Endothelial cell (in vitro differentiated cells): ENCODE results near the gene ANO3. TPM values are rescaled to one million over a fixed set of nuclear protein-coding genes. Genes with fewer than 3 reads are reported as not detected.

Experiments
- DNase-seq: peaks from one replicate; pipeline ENCODE4 v3.0.0; 2021; ENCODE audit warnings: low spot score
- H3K27ac Mint-ChIP-seq: one replicate; pipeline ENCODE4 v1.8.0; 2021; ENCODE audit warnings: mixed read lengths, inconsistent platforms; ENCODE audit not compliant: unreplicated experiment
- H3K27me3 Mint-ChIP-seq: one replicate; pipeline ENCODE4 v1.8.0; 2021; ENCODE audit warnings: mild to moderate bottlenecking, moderate library complexity, mixed read lengths, inconsistent platforms; ENCODE audit not compliant: unreplicated experiment
- H3K36me3 Mint-ChIP-seq: one replicate; pipeline ENCODE4 v1.8.0; 2021; ENCODE audit warnings: mild to moderate bottlenecking, low read depth, mixed read lengths, inconsistent platforms; ENCODE audit not compliant: unreplicated experiment
- H3K4me1 Mint-ChIP-seq: one replicate; pipeline ENCODE4 v1.8.0; 2021; ENCODE audit warnings: mild to moderate bottlenecking, mixed read lengths, inconsistent platforms; ENCODE audit not compliant: unreplicated experiment
- H3K4me3 Mint-ChIP-seq: one replicate; pipeline ENCODE4 v1.8.0; 2021; ENCODE audit warnings: mild to moderate bottlenecking, mixed read lengths, inconsistent platforms; ENCODE audit not compliant: unreplicated experiment
- H3K9me3 Mint-ChIP-seq: one replicate; pipeline ENCODE4 v1.8.0; 2021; ENCODE audit warnings: mixed read lengths, inconsistent platforms; ENCODE audit not compliant: unreplicated experiment
- total RNA-seq: library from RNA; stranded (reverse); fragmentation: NEBNext Ultra II Directional; extraction: Animal tissue kit (Norgen Biotek cat#: 25700); gene quantifications from one replicate; pipeline ENCODE4 v1.2.1, GENCODE V29; 2021; ENCODE audit not compliant: unreplicated experiment
- TF ChIP-seq, protein P1 (sequence below): fragments of 200-600 bp; sonication (generic); IDR thresholded peaks from one replicate; pipeline ENCODE4 v1.5.0; 2021; ENCODE audit warnings: antibody characterized with exemption; ENCODE audit not compliant: unreplicated experiment

The ANO3 gene
- total RNA-seq, 1 donor from 2014 or later: 0.36 TPM

DNA sequence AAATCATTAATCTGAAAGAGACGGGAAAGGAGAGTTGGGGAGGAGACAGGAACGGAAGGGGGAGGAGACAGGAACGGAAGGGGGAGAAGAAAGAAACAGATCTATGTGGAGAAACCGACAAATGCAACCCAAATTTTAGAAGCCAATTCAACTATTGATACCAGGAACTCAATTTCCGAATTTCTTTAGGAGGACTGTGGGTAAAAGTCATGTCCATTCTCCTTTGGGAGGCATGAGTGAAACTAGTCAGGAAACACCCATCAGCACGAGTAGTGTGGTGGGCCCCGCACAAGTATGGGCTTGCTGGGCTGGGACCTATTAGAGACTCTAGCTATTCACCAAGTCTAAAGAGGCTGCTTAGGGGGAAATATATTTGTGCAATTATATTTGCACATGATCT, 18.1 kb downstream of the ANO3 start:
- no peaks in the 10 kb centered on the region for H3K36me3 Mint-ChIP-seq
- H3K9me3 Mint-ChIP-seq: no peaks in the 10 kb centered on the region
- H3K27me3 Mint-ChIP-seq: peaks cover 2% of the 10 kb centered on the region
- H3K4me3 Mint-ChIP-seq: no peak overlapping the region
- TF ChIP-seq, protein P1, sequence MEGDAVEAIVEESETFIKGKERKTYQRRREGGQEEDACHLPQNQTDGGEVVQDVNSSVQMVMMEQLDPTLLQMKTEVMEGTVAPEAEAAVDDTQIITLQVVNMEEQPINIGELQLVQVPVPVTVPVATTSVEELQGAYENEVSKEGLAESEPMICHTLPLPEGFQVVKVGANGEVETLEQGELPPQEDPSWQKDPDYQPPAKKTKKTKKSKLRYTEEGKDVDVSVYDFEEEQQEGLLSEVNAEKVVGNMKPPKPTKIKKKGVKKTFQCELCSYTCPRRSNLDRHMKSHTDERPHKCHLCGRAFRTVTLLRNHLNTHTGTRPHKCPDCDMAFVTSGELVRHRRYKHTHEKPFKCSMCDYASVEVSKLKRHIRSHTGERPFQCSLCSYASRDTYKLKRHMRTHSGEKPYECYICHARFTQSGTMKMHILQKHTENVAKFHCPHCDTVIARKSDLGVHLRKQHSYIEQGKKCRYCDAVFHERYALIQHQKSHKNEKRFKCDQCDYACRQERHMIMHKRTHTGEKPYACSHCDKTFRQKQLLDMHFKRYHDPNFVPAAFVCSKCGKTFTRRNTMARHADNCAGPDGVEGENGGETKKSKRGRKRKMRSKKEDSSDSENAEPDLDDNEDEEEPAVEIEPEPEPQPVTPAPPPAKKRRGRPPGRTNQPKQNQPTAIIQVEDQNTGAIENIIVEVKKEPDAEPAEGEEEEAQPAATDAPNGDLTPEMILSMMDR: no peak
- H3K4me1 Mint-ChIP-seq: no peaks in the 10 kb centered on the region
- DNase-seq: no peak
- H3K27ac Mint-ChIP-seq: no peak overlapping the region

DNA sequence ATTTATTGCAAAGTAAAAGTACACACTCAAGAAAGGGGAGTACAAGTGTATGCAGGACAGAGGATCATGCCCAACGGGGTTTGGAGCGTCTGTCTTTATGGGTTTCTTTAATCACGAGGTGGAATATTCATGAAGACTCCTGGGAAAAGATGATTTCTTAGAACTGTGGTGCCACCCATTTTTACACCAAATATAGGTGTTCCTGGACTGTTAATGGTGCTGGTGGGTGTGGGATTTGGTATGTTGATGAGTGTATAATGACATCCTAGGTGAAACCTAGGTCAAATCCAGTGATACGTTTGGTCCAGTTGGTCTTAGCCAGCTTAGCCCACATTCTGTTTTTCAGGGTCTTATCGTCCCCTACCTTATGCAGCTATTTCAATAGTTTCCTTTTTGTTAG, 21.1 kb downstream of the ANO3 start:
- no peaks in the 10 kb centered on the region for H3K9me3 Mint-ChIP-seq
- H3K4me3 Mint-ChIP-seq: no peak overlapping the region
- H3K27ac Mint-ChIP-seq: no peak overlapping the region
- no peaks in the 10 kb centered on the region for H3K36me3 Mint-ChIP-seq
- TF ChIP-seq, protein P1: no peak
- DNase-seq: no peak
- H3K27me3 Mint-ChIP-seq: peaks cover 2% of the 10 kb centered on the region
- no peaks in the 10 kb centered on the region for H3K4me1 Mint-ChIP-seq

DNA sequence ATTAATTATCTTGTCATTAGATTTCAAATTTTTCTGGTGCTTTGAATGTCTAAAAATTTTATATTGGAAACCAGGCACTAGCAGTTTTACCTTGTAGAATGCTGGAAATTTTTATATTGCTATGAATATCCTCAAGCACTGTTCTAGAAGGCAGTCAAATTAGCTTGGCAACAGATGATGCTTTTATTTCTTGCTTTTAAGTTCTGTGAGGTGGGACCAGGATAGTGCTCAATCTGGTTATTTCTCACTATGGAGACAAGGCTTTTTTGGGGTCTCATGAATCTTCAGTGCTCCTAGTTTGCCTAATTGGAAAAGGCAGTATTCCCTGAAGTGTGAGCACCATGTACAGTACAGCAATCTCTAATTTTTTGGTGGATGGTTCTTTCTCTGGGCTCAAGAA, 27.1 kb downstream of the ANO3 start:
- Mint-ChIP-seq H3K4me3 (no peak overlapping the region), H3K27me3 (no peaks in the 10 kb centered on the region), H3K4me1 (no peaks in the 10 kb centered on the region), H3K36me3 (no peaks in the 10 kb centered on the region), H3K9me3 (no peaks in the 10 kb centered on the region), H3K27ac (no peak overlapping the region)
- DNase-seq: no peak
- TF ChIP-seq, protein P1: no peak

DNA sequence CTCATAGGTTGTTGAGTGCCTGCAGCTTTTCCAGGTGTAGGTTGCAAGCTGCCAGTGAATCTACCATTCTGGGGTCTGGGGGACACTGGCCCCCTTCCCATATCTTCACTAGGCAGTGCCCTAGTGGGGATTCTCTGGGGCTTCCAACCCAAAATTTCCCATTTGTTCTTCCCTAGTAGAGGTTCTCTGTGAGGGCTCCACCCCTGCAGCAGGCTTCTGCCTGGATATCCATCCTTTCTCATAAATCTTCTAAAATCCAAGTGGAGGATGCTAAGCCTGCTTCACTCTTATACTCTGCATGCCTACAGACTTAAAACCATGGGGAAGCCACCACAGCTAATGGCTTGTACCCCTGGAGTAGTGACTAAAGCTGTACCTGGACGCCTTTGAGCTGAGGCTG, 33.4 kb downstream of the ANO3 start:
- peaks cover 5% of the 10 kb centered on the region for H3K9me3 Mint-ChIP-seq
- H3K4me1 Mint-ChIP-seq: no peaks in the 10 kb centered on the region
- no peak overlapping the region for H3K27ac Mint-ChIP-seq
- no peak for DNase-seq
- TF ChIP-seq, protein P1: no peak
- H3K27me3 Mint-ChIP-seq: peaks cover 2% of the 10 kb centered on the region
- no peak overlapping the region for H3K4me3 Mint-ChIP-seq
- H3K36me3 Mint-ChIP-seq: peaks cover 4% of the 10 kb centered on the region

DNA sequence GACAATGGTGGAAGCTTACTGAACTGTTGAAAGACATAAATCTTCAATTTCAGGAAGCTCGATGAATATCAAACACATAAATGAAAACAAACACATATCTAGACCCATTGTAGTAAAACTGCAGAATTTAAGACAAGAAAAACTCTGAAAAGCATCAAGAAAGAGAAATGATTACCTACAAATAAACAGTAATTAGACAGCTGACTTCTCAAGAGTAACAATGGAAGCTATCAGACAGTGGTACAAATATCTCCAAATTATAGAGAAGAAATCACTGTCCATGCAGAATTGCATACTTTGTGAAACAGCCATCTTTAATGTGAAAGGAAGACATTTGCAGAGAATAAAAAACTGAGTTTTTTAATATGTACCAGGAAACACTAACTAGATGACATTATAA, 45.7 kb downstream of the ANO3 start:
- Mint-ChIP-seq H3K4me1 (no peaks in the 10 kb centered on the region), H3K9me3 (peaks cover 7% of the 10 kb centered on the region), H3K27ac (no peak overlapping the region), H3K4me3 (no peak overlapping the region), H3K27me3 (peaks cover 3% of the 10 kb centered on the region), H3K36me3 (no peaks in the 10 kb centered on the region)
- TF ChIP-seq, protein P1: no peak
- DNase-seq: no peak
